ENCODE data around the gene BSN. TPM values are rescaled to one million over a fixed set of nuclear protein-coding genes. Genes with fewer than 3 reads are reported as not detected.

The BSN gene
- total and polyA plus RNA-seq, 4 donors: 0.08 to 0.75 (median 0.42) TPM; not detected in 1

- Histone ChIP-seq H3K4me1 (ENCODE audit: control insufficient read depth in 1 of 2, insufficient read depth in 2 of 2, low read length in 2 of 2) (no peaks in the 10 kb centered on the region), H3K27me3 (ENCODE audit: control insufficient read depth in 1 of 2, insufficient read depth in 2 of 2, low read length in 1 of 2) (no peaks in the 10 kb centered on the region), H3K9me3 (ENCODE audit: control insufficient read depth, low read length) (no peaks in the 10 kb centered on the region), H3K27ac (ENCODE audit: low read depth in 1 of 2, low read length in 2 of 2) (no peak overlapping the region), H3K4me3 (ENCODE audit: low read length in 2 of 2) (no peak overlapping the region), H3K36me3 (ENCODE audit: control insufficient read depth in 1 of 2, insufficient read depth in 2 of 2, low read length in 1 of 2) (no peaks in the 10 kb centered on the region)
- intact Hi-C loops (cut with DNase I): loop anchor here in 1 of 2 donors (5.0 kb wide), 1 partner anchor 99 kb away; no protein-coding TSS in a partner anchor
- no peak for ATAC-seq (ENCODE audit: low FRiP score)
- DNase-seq: no peak
- WGBS, 2 donors: 80 to 85% methylated on average over 5 to 6 of the region's 6 CpGs
Measured at GRCh38 chr3:49665822-49666519, 111.7 kb downstream of the BSN start.

GRCh38 chr3:49666592-49666991 lies 112.3 kb downstream of the BSN start:
- Histone ChIP-seq H3K27me3 (ENCODE audit: control insufficient read depth in 1 of 2, insufficient read depth in 2 of 2, low read length in 1 of 2) (no peaks in the 10 kb centered on the region), H3K4me3 (ENCODE audit: low read length in 2 of 2) (no peak overlapping the region), H3K36me3 (ENCODE audit: control insufficient read depth in 1 of 2, insufficient read depth in 2 of 2, low read length in 1 of 2) (no peaks in the 10 kb centered on the region), H3K9me3 (ENCODE audit: control insufficient read depth, low read length) (no peaks in the 10 kb centered on the region), H3K27ac (ENCODE audit: low read depth in 1 of 2, low read length in 2 of 2) (no peak overlapping the region), H3K4me1 (ENCODE audit: control insufficient read depth in 1 of 2, insufficient read depth in 2 of 2, low read length in 2 of 2) (no peaks in the 10 kb centered on the region)
- ATAC-seq (ENCODE audit: low FRiP score) (no peak), DNase-seq (no peak)
- intact Hi-C loops (cut with DNase I): loop anchor here in 1 of 2 donors (5.0 kb wide), 1 partner anchor 99 kb away; no protein-coding TSS in a partner anchor
- WGBS, 2 donors: 27 to 32% methylated on average over 8 of the region's 8 CpGs

- H3K36me3 ChIP-seq (ENCODE audit: control insufficient read depth in 1 of 2, insufficient read depth in 2 of 2, low read length in 1 of 2): no peaks in the 10 kb centered on the region
- H3K27ac ChIP-seq (ENCODE audit: low read depth in 1 of 2, low read length in 2 of 2): no peak overlapping the region
- no peaks in the 10 kb centered on the region for H3K27me3 ChIP-seq (ENCODE audit: control insufficient read depth in 1 of 2, insufficient read depth in 2 of 2, low read length in 1 of 2)
- 68 to 70% methylated on average over 25 of the region's 25 CpGs for WGBS, 2 donors
- no peak for ATAC-seq (ENCODE audit: low FRiP score)
- no peaks in the 10 kb centered on the region for H3K4me1 ChIP-seq (ENCODE audit: control insufficient read depth in 1 of 2, insufficient read depth in 2 of 2, low read length in 2 of 2)
- H3K9me3 ChIP-seq (ENCODE audit: control insufficient read depth, low read length): no peaks in the 10 kb centered on the region
- no peak overlapping the region for H3K4me3 ChIP-seq (ENCODE audit: low read length in 2 of 2)
- intact Hi-C loops (cut with DNase I): loop anchor here in 1 of 2 donors (5.0 kb wide), 1 partner anchor 101 kb away; no protein-coding TSS in a partner anchor
- no peak for DNase-seq
Measured at GRCh38 chr3:49667701-49668413, 113.6 kb downstream of the BSN start.

GRCh38 chr3:49668414-49668797 lies 114.1 kb downstream of the BSN start:
- ATAC-seq (ENCODE audit: low FRiP score): no peak
- 10 to 15% methylated on average over 5 of the region's 5 CpGs for WGBS, 2 donors
- H3K27me3 ChIP-seq (ENCODE audit: control insufficient read depth in 1 of 2, insufficient read depth in 2 of 2, low read length in 1 of 2): no peaks in the 10 kb centered on the region
- no peaks in the 10 kb centered on the region for H3K4me1 ChIP-seq (ENCODE audit: control insufficient read depth in 1 of 2, insufficient read depth in 2 of 2, low read length in 2 of 2)
- intact Hi-C loops (cut with DNase I): loop anchor here in 1 of 2 donors (5.0 kb wide), 1 partner anchor 101 kb away; no protein-coding TSS in a partner anchor
- no peak for DNase-seq
- H3K36me3 ChIP-seq (ENCODE audit: control insufficient read depth in 1 of 2, insufficient read depth in 2 of 2, low read length in 1 of 2): no peaks in the 10 kb centered on the region
- H3K4me3 ChIP-seq (ENCODE audit: low read length in 2 of 2): no peak overlapping the region
- no peaks in the 10 kb centered on the region for H3K9me3 ChIP-seq (ENCODE audit: control insufficient read depth, low read length)
- no peak overlapping the region for H3K27ac ChIP-seq (ENCODE audit: low read depth in 1 of 2, low read length in 2 of 2)

GRCh38 chr3:49668861-49669260 lies 114.6 kb downstream of the BSN start:
- intact Hi-C loops (cut with DNase I): loop anchor here in 1 of 2 donors (5.0 kb wide), 1 partner anchor 102 kb away; no protein-coding TSS in a partner anchor
- WGBS, 2 donors: 52 to 57% methylated on average over 5 of the region's 5 CpGs

GRCh38 chr3:49669352-49669751 lies 115.1 kb downstream of the BSN start:
- intact Hi-C loops (cut with DNase I): loop anchor here in 1 of 2 donors (5.0 kb wide), 1 partner anchor 102 kb away; no protein-coding TSS in a partner anchor
- no peak for ATAC-seq (ENCODE audit: low FRiP score)
- H3K4me3 ChIP-seq (ENCODE audit: low read length in 2 of 2): no peak overlapping the region
- H3K27ac ChIP-seq (ENCODE audit: low read depth in 1 of 2, low read length in 2 of 2): no peak overlapping the region
- no peaks in the 10 kb centered on the region for H3K9me3 ChIP-seq (ENCODE audit: control insufficient read depth, low read length)
- DNase-seq: no peak
- H3K4me1 ChIP-seq (ENCODE audit: control insufficient read depth in 1 of 2, insufficient read depth in 2 of 2, low read length in 2 of 2): no peaks in the 10 kb centered on the region
- no peaks in the 10 kb centered on the region for H3K36me3 ChIP-seq (ENCODE audit: control insufficient read depth in 1 of 2, insufficient read depth in 2 of 2, low read length in 1 of 2)
- WGBS, 2 donors: 63 to 65% methylated on average over 3 of the region's 3 CpGs
- H3K27me3 ChIP-seq (ENCODE audit: control insufficient read depth in 1 of 2, insufficient read depth in 2 of 2, low read length in 1 of 2): no peaks in the 10 kb centered on the region

More at GRCh38 chr3:49668861-49669260, 114.6 kb downstream of the BSN start:
- DNase-seq (no peak), ATAC-seq (ENCODE audit: low FRiP score) (no peak)
- no peaks in the 10 kb centered on the region for H3K4me1 ChIP-seq (ENCODE audit: control insufficient read depth in 1 of 2, insufficient read depth in 2 of 2, low read length in 2 of 2)
- H3K27me3 ChIP-seq (ENCODE audit: control insufficient read depth in 1 of 2, insufficient read depth in 2 of 2, low read length in 1 of 2): no peaks in the 10 kb centered on the region
- no peaks in the 10 kb centered on the region for H3K9me3 ChIP-seq (ENCODE audit: control insufficient read depth, low read length)
- H3K27ac ChIP-seq (ENCODE audit: low read depth in 1 of 2, low read length in 2 of 2): no peak overlapping the region
- H3K4me3 ChIP-seq (ENCODE audit: low read length in 2 of 2): no peak overlapping the region
- H3K36me3 ChIP-seq (ENCODE audit: control insufficient read depth in 1 of 2, insufficient read depth in 2 of 2, low read length in 1 of 2): no peaks in the 10 kb centered on the region

- Histone ChIP-seq H3K36me3 (ENCODE audit: control insufficient read depth in 1 of 2, insufficient read depth in 2 of 2, low read length in 1 of 2) (no peaks in the 10 kb centered on the region), H3K4me1 (ENCODE audit: control insufficient read depth in 1 of 2, insufficient read depth in 2 of 2, low read length in 2 of 2) (no peaks in the 10 kb centered on the region), H3K27me3 (ENCODE audit: control insufficient read depth in 1 of 2, insufficient read depth in 2 of 2, low read length in 1 of 2) (no peaks in the 10 kb centered on the region), H3K9me3 (ENCODE audit: control insufficient read depth, low read length) (no peaks in the 10 kb centered on the region), H3K27ac (ENCODE audit: low read depth in 1 of 2, low read length in 2 of 2) (no peak overlapping the region), H3K4me3 (ENCODE audit: low read length in 2 of 2) (no peak overlapping the region)
- 58 to 64% methylated on average over 6 of the region's 6 CpGs for WGBS, 2 donors
- intact Hi-C loops (cut with DNase I): loop anchor here (1.0 to 5.0 kb wide), 3 partner anchors 114 to 132 kb away; partner anchors contain the start of gene BSN (in 1 of the 2)
- DNase-seq (no peak), ATAC-seq (ENCODE audit: low FRiP score) (no peak)
Measured at GRCh38 chr3:49670940-49671290, 116.6 kb downstream of the BSN start.

- ATAC-seq (ENCODE audit: low FRiP score) (no peak), DNase-seq (peak; percentile 64 to 86)
- H3K36me3 ChIP-seq (ENCODE audit: control insufficient read depth in 1 of 2, insufficient read depth in 2 of 2, low read length in 1 of 2): peaks cover 0 to 1% of the 10 kb centered on the region in 2 donors
- H3K4me1 ChIP-seq (ENCODE audit: control insufficient read depth in 1 of 2, insufficient read depth in 2 of 2, low read length in 2 of 2): no peaks in the 10 kb centered on the region
- H3K9me3 ChIP-seq (ENCODE audit: control insufficient read depth, low read length): no peaks in the 10 kb centered on the region
- 40 to 47% methylated on average over 11 of the region's 11 CpGs for WGBS, 2 donors
- intact Hi-C loops (cut with DNase I): loop anchor here (1.0 to 5.0 kb wide), 3 partner anchors 114 to 132 kb away; partner anchors contain the start of gene BSN (in 1 of the 2)
- no peak overlapping the region for H3K4me3 ChIP-seq (ENCODE audit: low read length in 2 of 2)
- no peaks in the 10 kb centered on the region for H3K27me3 ChIP-seq (ENCODE audit: control insufficient read depth in 1 of 2, insufficient read depth in 2 of 2, low read length in 1 of 2)
- H3K27ac ChIP-seq (ENCODE audit: low read depth in 1 of 2, low read length in 2 of 2): no peak overlapping the region
Measured at GRCh38 chr3:49671291-49672288, 117.3 kb downstream of the BSN start.
